Muscle of leg (tissue), 11 donors: ENCODE measurements around the gene BHLHE23. TPM values are rescaled to one million over a fixed set of nuclear protein-coding genes. Genes with fewer than 3 reads are reported as not detected.

Source experiments
- DNase-seq: peaks from one replicate; pipeline ENCODE4 v3.0.0; 2013
- H3K27ac ChIP-seq: one replicate; pipeline ENCODE4 v1.5.1; 2013; ENCODE audit warnings: mild to moderate bottlenecking, low read length, control low read depth
- H3K27me3 ChIP-seq: one replicate; pipeline ENCODE4 v1.6.1; 2013; ENCODE audit warnings: low read length; ENCODE audit not compliant: control insufficient read depth, insufficient read depth
- H3K36me3 ChIP-seq: one replicate; pipeline ENCODE4 v1.6.1; 2013; ENCODE audit warnings: low read length; ENCODE audit not compliant: control insufficient read depth, insufficient read depth
- H3K4me1 ChIP-seq: one replicate; pipeline ENCODE4 v1.6.1; 2013; ENCODE audit warnings: low read length; ENCODE audit not compliant: control insufficient read depth, insufficient read depth
- H3K4me3 ChIP-seq: one replicate; pipeline ENCODE4 v1.5.1; 2013; ENCODE audit warnings: low read length, control low read depth
- H3K9me3 ChIP-seq: replicated peaks from 2 replicates; pipeline ENCODE4 v1.6.1; 2013; ENCODE audit warnings: low read depth, low read length; ENCODE audit not compliant: control insufficient read depth
- WGBS: methylation state at CpG from one replicate; pipeline ENCODE4 v1.1.5; 2013; ENCODE audit warnings: missing lambda C conversion rate; ENCODE audit not compliant: insufficient coverage; 5-methylcytosine and 5-hydroxymethylcytosine counted together
- polyA plus RNA-seq, 8 donors: library from polyadenylated mRNA; unstranded; fragments of 120-200 nt; gene quantifications; one replicate each; pipeline versions ENCODE4 v1.2.1 to v1.2.3, GENCODE V29; 2013; ENCODE audit warnings: inconsistent platforms in 1 of 8, low replicate concordance in 1 of 8; ENCODE audit not compliant: insufficient read length in 8 of 8, insufficient read depth in 1 of 8
- total RNA-seq: library from RNA; stranded (reverse); fragments of 120-200 nt; gene quantifications from one replicate; pipeline ENCODE4 v1.2.4, GENCODE V29; 2013

The BHLHE23 gene
- total and polyA plus RNA-seq, 9 donors, result not detected

DNA sequence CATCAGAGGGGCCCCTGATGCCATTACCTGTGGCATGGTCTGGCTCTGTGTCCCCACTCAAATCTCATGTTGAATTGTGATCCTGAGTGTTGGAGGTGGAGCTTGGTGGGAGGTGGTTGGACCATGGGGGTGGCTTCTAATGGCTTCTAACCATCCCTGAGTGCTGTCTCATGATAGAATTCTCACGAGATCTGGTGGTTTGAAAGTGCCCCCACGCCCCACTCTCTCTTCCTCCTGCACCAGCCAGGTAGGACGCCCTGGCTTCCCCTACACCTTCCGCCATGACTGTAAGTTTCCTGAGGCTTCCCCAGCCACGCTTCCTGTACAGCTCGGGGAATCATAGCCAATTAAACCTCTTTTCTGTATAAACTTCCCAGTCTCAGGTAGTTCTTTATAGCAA lies 14.9 kb downstream of the BHLHE23 start:
- no peaks in the 10 kb centered on the region for H3K9me3 ChIP-seq
- H3K27ac ChIP-seq, result no peak overlapping the region
- 79% methylated on average over 4 of the region's 6 CpGs for WGBS
- H3K36me3 ChIP-seq, result no peaks in the 10 kb centered on the region
- no peak for DNase-seq
- H3K4me3 ChIP-seq, result no peak overlapping the region
- peaks cover 39% of the 10 kb centered on the region for H3K27me3 ChIP-seq
- H3K4me1 ChIP-seq, result peaks cover 32% of the 10 kb centered on the region

- H3K4me3 ChIP-seq, result no peak overlapping the region
- no peak for DNase-seq
- peaks cover 33% of the 10 kb centered on the region for H3K27me3 ChIP-seq
- H3K36me3 ChIP-seq, result no peaks in the 10 kb centered on the region
- H3K9me3 ChIP-seq, result no peaks in the 10 kb centered on the region
- H3K27ac ChIP-seq, result no peak overlapping the region
- 50% methylated on average over 12 of the region's 13 CpGs for WGBS
- H3K4me1 ChIP-seq, result peaks cover 31% of the 10 kb centered on the region
Observed at GRCh38 chr20:62991196-62991807, 15.5 kb downstream of the BHLHE23 start.

- no peak overlapping the region for H3K27ac ChIP-seq
- no peaks in the 10 kb centered on the region for H3K36me3 ChIP-seq
- WGBS, result 74% methylated on average over 20 of the region's 22 CpGs
- no peak overlapping the region for H3K4me3 ChIP-seq
- peaks cover 28% of the 10 kb centered on the region for H3K4me1 ChIP-seq
- H3K27me3 ChIP-seq, result peaks cover 28% of the 10 kb centered on the region
- no peaks in the 10 kb centered on the region for H3K9me3 ChIP-seq
- no peak for DNase-seq
Observed at GRCh38 chr20:62990306-62990825, 16.4 kb downstream of the BHLHE23 start.

GRCh38 chr20:62989201-62989601 lies 17.6 kb downstream of the BHLHE23 start:
- Histone ChIP-seq H3K4me3 (no peak overlapping the region), H3K4me1 (peaks cover 25% of the 10 kb centered on the region), H3K9me3 (no peaks in the 10 kb centered on the region), H3K27ac (no peak overlapping the region), H3K27me3 (peaks cover 24% of the 10 kb centered on the region), H3K36me3 (no peaks in the 10 kb centered on the region)
- no peak for DNase-seq
- 72% methylated on average over 6 of the region's 11 CpGs for WGBS

- Histone ChIP-seq H3K4me1 (peaks cover 26% of the 10 kb centered on the region), H3K27ac (no peak overlapping the region), H3K4me3 (no peak overlapping the region), H3K36me3 (no peaks in the 10 kb centered on the region), H3K9me3 (no peaks in the 10 kb centered on the region), H3K27me3 (peaks cover 20% of the 10 kb centered on the region)
- DNase-seq, result no peak
- 45% methylated on average over 7 of the region's 10 CpGs for WGBS
Observed at GRCh38 chr20:62987114-62987513, 19.6 kb downstream of the BHLHE23 start.

DNA sequence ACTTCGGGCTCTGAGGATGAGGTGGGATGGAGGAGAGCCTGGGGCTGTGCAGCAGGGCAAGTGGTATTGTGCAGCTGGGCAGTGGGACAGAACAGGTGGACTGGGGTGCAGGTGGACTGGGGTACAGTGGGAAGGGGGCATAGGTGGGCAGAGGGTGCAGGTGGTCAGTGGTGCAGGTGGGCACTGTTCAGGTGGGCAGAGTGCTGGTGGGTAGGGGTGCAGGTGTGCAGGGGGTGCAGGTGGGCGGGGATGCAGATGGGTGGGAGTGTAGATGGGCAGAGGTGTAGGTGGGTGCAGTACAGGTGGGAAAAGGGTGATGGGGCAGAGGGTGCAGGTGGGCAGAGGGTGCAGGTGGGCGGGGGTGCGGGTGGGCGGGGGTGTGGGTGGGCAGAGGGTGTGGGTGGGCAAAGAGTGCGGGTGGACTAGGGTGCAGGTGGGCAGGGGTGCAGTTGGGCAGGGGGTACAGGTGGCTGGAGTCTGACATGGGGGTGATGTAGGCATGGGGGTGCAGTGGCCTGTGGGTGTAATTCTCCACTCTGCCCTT lies 20.4 kb downstream of the BHLHE23 start:
- Histone ChIP-seq H3K9me3 (no peaks in the 10 kb centered on the region), H3K27me3 (peaks cover 22% of the 10 kb centered on the region), H3K4me1 (peaks cover 31% of the 10 kb centered on the region), H3K27ac (no peak overlapping the region), H3K4me3 (no peak overlapping the region), H3K36me3 (no peaks in the 10 kb centered on the region)
- no peak for DNase-seq
- WGBS, result 100% methylated on average over 1 of the region's 6 CpGs

- Histone ChIP-seq H3K27ac (no peak overlapping the region), H3K9me3 (no peaks in the 10 kb centered on the region), H3K27me3 (peaks cover 29% of the 10 kb centered on the region), H3K4me3 (no peak overlapping the region), H3K36me3 (no peaks in the 10 kb centered on the region), H3K4me1 (peaks cover 38% of the 10 kb centered on the region)
- DNase-seq, result no peak
- WGBS, result 53% methylated on average over 14 of the region's 14 CpGs
Observed at GRCh38 chr20:62985444-62985778, 21.4 kb downstream of the BHLHE23 start.

- Histone ChIP-seq H3K36me3 (no peaks in the 10 kb centered on the region), H3K4me1 (peaks cover 44% of the 10 kb centered on the region), H3K4me3 (no peak overlapping the region), H3K27me3 (peaks cover 34% of the 10 kb centered on the region), H3K9me3 (no peaks in the 10 kb centered on the region), H3K27ac (no peak overlapping the region)
- no peak for DNase-seq
- 48% methylated on average over 18 of the region's 18 CpGs for WGBS
Observed at GRCh38 chr20:62984666-62985443, 21.9 kb downstream of the BHLHE23 start.

- Histone ChIP-seq H3K4me1 (peaks cover 47% of the 10 kb centered on the region), H3K4me3 (no peak overlapping the region), H3K36me3 (no peaks in the 10 kb centered on the region), H3K27ac (no peak overlapping the region), H3K27me3 (peaks cover 42% of the 10 kb centered on the region), H3K9me3 (no peaks in the 10 kb centered on the region)
- 93% methylated on average over 3 of the region's 6 CpGs for WGBS
- no peak for DNase-seq
Observed at GRCh38 chr20:62983210-62983609, 23.6 kb downstream of the BHLHE23 start.
